ENCODE results near the gene NSMCE4A. TPM values are rescaled to one million over a fixed set of nuclear protein-coding genes. Genes with fewer than 3 reads are reported as not detected.
A peak's percentile ranks its signal among the peaks of the same experiment; 100 is the strongest.

The NSMCE4A gene
- total and polyA plus RNA-seq, 9 of the 15 experiments (the other 6 are each of a cell fraction or from before 2014, with no cell fraction given): 8.4 to 88.5 (median 46.4) TPM

DNA sequence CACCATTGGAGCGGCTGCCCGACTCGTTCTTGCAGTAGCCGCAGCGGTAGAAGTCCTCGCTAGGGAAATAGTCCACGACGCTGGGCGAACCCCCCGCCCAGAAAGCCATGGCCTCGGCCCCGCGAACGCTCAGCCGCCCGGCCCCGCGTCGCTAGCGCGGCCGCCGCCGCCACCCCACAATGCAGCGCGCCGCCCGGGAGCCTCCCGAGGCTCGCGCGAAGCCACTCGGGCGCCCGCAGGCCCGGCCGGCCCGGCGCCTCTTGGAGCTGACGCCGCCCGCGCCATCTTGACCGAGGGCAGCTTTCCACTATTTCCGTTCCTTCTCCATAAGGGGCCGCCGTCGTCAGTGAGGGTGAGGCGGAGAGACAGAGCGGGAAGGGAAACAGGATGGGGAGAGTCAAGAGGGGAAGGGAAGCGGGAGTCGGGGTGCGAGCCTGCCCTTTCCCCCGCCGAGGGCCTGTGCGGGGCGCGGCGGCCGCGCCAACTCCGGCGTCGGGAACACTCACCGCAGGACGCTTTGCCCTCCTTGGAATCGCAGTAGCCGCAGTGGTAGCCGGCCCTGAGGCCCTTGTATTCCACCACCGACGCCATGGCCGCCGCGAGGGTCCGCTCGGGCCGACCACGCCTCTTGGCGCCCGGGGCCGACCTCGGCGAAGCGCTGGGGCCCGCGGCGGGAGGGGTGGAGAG is 47.0 kb downstream of the NSMCE4A start, which contains the start of gene ATE1 (continued):
- TF ChIP-seq REST (IDR thresholded peaks at IDR 0.05; ENCODE audit: borderline replicate concordance) (no peak), REST (CRISPR knock-in tag; IDR thresholded peaks at IDR 0.05; ENCODE audit: low read depth) (no peak), MLX (CRISPR knock-in tag; conservative IDR thresholded peaks at IDR 0.05) (no peak), ZNF224 (CRISPR knock-in tag; IDR thresholded peaks at IDR 0.05) (no peak), ZNF347 (CRISPR knock-in tag; IDR thresholded peaks at IDR 0.05; ENCODE audit: low read depth) (no peak), ARID1B (IDR thresholded peaks at IDR 0.05) (no peak), RHOXF2B (CRISPR knock-in tag; conservative IDR thresholded peaks at IDR 0.05) (no peak), ZNF764 (CRISPR knock-in tag; IDR thresholded peaks at IDR 0.05; ENCODE audit: low read depth) (no peak), FOXJ2 (tag; IDR thresholded peaks at IDR 0.05) (0 out of 2 replicates have a peak, but pooled peaks have one; percentile 54), SAP30 (IDR thresholded peaks at IDR 0.05; ENCODE audit: borderline replicate concordance, insufficient read depth, low read depth, low read length, poor library complexity, severe bottlenecking) (no peak), ZNF24 (IDR thresholded peaks at IDR 0.05) (no peak), SMAD4 (CRISPR knock-in tag; conservative IDR thresholded peaks at IDR 0.05) (peak; percentile 57), BHLHE40 (IDR thresholded peaks at IDR 0.05; ENCODE audit: low read length) (no peak), ZNF76 (CRISPR knock-in tag; IDR thresholded peaks at IDR 0.05; ENCODE audit: borderline replicate concordance) (peak; percentile 51; the same call in 1 of the 2 replicates), ZKSCAN8 (CRISPR knock-in tag; IDR thresholded peaks at IDR 0.05) (no peak), ETS2 (tag; IDR thresholded peaks at IDR 0.05; ENCODE audit: borderline replicate concordance, poor library complexity, severe bottlenecking) (no peak), NFRKB (IDR thresholded peaks at IDR 0.05; ENCODE audit: low read depth) (peak; percentile 86), PREB (CRISPR knock-in tag; IDR thresholded peaks at IDR 0.05) (0 out of 2 replicates have a peak, but pooled peaks have one; percentile 66), ZNF324 (CRISPR knock-in tag; IDR thresholded peaks at IDR 0.05) (no peak)

Data from K562 (cell line).